HG03280 (cell line): ENCODE results near the gene DPP6.

Experiments used
- ATAC-seq: cut with Tn5 transposase; IDR thresholded peaks from one replicate; pipeline ENCODE4 v1.9.1; 2021; ENCODE audit warnings: mild to moderate bottlenecking, moderate library complexity; ENCODE audit not compliant: unreplicated experiment

DPP6 gene

DNA sequence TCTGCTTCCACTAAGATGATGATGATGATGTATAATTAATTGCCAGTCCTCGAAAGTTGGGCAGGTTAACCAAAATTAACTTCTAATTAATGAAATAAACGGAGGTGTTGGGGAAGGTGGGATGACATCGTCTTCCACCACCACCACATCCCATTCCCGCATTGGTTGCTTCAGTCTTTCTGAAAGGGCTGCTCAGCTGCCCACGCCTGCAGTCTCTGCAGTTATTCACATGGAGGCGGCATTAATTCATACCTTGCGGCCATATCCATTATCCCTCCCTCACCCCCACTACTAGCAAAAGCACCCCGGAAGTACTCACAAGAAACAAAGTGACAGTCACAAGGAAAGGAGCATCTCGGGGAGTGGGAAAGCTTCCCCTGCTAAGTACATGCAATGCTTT lies 387.9 kb downstream of the DPP6 start:
- no peak for ATAC-seq

DNA sequence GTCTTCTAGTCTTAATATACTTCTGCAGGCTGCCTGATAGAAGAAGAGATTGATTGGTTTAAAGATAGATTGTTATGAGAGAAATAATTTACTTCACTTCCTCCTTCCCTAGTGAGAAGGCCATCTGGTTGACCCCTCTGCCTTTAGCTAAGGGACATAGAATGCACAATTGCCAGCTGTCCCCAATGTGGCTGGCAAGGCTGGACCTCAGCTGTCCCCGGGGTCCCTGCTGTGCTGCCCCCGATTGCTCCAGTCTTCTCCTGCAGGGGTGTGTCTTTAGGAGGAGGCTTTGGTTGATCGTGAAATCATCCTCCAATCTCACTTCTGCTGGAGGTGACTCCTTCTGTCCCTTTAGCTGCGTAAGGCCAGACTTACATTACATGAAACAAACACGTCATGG lies 388.5 kb downstream of the DPP6 start:
- no peak for ATAC-seq

- no peak for ATAC-seq
Measured at GRCh38 chr7:154441811-154442210, 389.6 kb downstream of the DPP6 start.

DNA sequence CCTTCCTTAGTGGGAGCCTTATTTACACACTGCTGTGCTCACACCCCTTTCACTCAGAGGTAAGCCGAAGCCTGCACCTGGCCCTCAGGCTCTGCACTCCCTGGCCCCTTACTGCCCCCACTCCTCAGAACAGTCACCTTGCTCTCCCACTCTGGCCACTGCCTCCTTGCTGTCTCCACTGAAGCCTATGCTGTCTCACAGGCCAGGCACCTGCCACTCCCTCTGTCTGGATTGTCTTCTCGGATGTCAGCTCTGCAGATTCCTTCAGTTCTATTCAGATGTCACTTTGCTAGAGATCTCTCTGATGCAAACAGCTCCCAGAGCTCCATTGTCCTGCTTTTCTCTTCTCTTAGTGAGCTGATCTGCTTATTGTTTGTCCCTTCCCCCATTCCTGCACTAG lies 390.7 kb downstream of the DPP6 start:
- no peak for ATAC-seq

DNA sequence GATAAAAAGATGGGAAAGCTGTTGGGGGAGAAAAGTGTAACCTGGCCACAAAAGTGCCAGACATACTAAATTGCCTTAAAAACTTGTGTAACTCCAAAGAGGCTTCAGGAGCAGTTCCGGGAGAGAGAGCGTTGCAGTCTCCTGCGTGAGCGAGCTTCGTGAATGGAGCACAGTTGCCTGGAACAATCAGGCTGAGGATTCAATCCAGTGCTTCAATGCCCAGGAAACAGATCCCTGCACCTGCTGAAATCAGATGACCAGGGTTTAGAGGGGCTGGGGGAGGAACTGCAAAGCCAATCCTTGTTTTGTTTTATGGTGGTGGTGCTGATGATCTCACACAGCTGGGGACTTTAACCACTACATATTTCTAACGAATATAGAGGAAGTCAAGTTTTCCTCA lies 398.3 kb downstream of the DPP6 start:
- no peak for ATAC-seq

DNA sequence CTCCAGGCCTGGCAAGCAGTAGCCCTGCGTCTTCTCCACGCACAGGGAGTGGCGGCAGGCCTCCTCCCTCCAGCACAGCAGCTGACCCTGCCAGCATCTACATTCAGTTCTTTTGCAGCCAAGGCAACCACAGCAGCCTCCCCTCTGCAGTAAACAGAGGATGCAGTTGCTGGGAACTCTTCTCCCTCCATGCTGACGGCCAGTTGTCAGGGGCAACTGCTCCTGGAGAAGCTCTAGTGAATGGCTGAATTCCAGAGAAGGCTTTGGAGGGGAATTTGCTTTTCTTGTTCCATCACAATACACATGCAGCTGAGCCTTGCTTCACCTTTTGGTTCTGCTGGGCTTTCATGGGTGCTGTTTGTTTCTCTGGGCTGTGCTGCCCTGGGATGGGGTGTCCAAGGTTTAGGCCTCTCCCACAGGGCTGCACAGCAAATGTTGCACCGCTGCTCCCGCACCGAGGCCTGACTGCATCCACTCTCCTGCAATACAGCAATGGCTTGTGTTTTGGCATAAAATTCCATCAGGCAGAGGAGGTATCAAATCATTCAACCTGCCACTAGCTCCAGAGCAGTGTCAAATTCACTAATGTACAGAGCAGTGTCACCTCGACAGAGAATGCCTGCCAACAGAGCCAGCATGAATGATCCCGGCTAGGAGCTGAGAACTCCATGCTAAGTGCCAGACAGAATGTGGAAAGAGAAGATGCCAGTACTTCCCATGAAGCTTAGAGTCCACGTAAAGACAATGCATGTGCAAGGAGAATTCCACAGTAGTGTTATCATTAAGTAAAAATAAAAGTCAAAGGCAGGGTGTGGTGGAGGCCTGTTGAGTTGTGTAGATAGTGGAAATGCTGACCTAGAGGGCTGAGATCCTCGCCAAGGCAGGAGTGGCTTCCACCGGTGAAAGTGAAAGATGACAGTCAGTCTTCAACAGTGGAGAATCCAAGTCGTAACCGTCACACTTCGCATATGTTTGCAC lies 399.6 kb downstream of the DPP6 start:
- ATAC-seq, result no peak

DNA sequence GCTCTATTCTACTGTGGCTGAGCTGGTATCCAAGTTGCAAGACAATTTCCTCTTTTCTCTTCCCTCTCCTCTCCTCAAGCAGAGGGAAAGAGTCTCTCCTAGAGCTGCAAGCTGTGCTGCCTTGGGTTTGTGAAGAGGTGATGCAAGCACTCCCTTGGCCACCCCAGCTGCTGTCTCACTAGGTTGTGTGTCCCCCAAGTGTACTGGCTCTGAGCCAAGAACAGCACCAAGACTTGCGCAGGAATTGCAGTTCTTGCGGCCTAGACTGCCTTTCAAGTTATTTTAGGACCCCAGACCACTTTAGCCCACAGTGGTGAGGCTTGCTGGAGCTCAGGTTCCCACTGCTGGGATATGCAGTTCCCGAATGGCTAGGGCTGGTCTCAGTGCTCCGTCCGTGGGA lies 411.6 kb downstream of the DPP6 start:
- no peak for ATAC-seq

DNA sequence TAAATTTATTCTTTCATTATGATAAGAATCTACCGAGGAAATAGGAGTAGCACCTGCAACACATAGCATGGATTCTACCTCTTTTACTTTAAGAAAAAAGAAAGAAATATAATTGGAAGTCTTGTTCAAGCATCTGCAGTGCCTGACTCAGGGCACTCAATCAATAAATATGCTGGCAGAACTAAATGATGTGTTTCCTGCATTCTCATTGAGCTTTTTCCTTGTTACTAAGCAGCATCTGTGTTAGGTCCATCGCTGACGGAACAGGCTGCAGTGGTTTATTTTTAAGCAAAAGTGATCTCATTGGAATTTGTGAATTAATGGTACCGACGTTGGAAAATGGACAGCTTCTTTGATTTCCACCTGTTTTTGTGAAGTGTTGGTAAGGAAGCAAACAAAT lies 417.5 kb downstream of the DPP6 start:
- no peak for ATAC-seq

DNA sequence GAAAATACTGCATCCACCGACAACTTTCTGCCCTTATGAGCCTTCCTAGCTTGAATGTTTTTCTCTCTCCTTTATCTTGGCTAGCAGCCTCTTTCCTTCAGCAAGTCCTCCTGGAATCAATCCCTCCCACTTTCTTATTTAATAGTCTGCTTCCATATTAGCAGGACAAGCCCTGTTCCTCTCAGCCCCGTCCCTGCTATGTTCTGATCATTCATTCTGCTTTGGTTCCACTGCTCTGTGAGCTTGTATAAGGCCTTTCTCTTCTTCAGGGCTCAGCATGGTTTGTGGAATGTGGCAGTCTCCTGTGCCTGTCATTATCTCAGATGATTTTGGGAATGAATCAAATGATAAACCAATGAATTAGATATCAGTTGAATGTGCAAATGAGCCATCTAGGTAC lies 420.1 kb downstream of the DPP6 start:
- ATAC-seq, result no peak

- no peak for ATAC-seq
Measured at GRCh38 chr7:154473360-154473759, 421.2 kb downstream of the DPP6 start.

DNA sequence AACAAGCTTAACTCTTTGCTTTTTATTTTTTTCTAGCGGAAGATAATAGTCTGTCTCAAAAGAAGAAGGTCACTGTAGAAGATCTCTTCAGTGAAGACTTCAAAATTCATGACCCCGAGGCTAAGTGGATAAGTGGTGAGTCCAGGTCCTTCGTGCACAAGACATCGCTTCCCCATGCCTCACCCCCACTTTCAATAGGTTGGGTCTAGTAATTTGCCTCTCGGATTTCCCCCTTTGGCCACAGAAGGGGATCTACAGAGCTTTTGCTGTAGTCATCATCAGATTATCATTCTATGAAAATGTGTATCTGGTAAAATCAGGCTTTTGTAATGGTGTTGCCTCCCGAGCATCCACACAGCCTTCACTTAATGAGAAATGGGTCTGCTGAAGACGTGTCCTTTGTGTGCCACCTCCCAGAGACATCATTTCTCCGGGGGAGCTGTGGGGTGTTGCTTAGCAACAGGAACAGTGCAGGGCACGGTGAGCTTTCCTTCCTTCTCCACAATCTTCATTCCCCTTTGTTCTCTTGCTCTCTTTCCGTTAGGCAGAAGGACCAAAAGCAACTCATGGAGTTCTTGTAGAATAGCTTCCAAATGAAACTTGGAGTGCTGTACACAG lies 422.8 kb downstream of the DPP6 start:
- ATAC-seq, result no peak

GRCh38 chr7:154475864-154476263 lies 423.7 kb downstream of the DPP6 start:
- no peak for ATAC-seq

DNA sequence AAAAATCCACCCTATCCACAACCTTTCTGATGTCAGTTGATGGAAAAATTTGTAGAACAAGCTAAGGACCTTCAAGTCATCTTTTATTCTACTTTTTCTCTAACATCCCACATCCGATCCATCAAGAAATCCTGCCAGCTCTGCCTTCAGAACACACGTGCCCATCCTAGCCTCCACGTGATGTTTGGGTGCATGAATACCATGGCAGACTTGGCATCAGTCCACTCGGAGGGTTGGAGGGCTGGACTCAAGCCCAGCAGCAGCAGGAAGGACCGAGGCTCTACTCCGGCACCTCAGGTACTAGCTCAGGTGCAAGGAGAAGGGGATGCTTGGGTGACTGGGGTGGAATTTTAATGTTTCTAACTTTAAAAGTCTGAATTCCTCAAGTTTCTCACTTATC lies 428.6 kb downstream of the DPP6 start:
- ATAC-seq, result no peak

- no peak for ATAC-seq
Measured at GRCh38 chr7:154482863-154483262, 430.7 kb downstream of the DPP6 start.

- ATAC-seq, result no peak
Measured at GRCh38 chr7:154484406-154484805, 432.2 kb downstream of the DPP6 start.

- ATAC-seq, result no peak
Measured at GRCh38 chr7:154484943-154485342, 432.7 kb downstream of the DPP6 start.

- ATAC-seq, result no peak
Measured at GRCh38 chr7:154489897-154490296, 437.7 kb downstream of the DPP6 start.

GRCh38 chr7:154493594-154493993 lies 441.4 kb downstream of the DPP6 start:
- no peak for ATAC-seq

DNA sequence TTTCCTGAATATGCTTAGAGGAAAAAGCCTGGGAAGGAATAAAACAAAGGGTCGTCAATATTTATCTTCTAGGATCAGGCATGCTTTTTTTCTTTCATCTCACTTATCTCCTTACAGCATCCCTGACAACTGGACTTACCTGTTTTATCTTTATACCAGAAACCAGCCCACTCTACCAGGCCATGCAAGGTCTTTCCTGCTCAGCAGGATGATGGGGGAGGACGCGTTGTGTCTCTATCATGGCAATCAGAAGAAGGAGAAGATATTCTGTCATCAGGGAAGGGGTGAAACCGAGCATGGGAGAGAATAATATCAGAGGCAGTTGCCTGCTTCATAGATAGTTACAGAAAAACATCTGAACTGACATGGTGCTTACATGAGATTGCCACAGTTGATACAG lies 445.6 kb downstream of the DPP6 start:
- no peak for ATAC-seq

GRCh38 chr7:154503962-154504550 lies 451.9 kb downstream of the DPP6 start:
- no peak for ATAC-seq

- no peak for ATAC-seq
Measured at GRCh38 chr7:154504918-154505317, 452.7 kb downstream of the DPP6 start.

- no peak for ATAC-seq
Measured at GRCh38 chr7:154505362-154505761, 453.2 kb downstream of the DPP6 start.
